LHCN-M2 (cell line): ENCODE measurements around the gene DAZAP1. TPM values are rescaled to one million over a fixed set of nuclear protein-coding genes. Genes with fewer than 3 reads are reported as not detected.

Experiments
- DNase-seq: peaks from one replicate; pipeline ENCODE4 v3.0.0-alpha.2; 2012; ENCODE audit warnings: low read depth
- polyA plus RNA-seq: library from polyadenylated mRNA; unstranded; fragments of >200 nt; gene quantifications from one replicate; pipeline ENCODE4 v1.2.1, GENCODE V29; 2012; ENCODE audit warnings: missing spikeins
- total RNA-seq: library from RNA; depleted of rRNA; stranded (reverse); fragments of >200 nt; gene quantifications from 2 replicates; pipeline ENCODE4 v1.2.3, GENCODE V29; 2014; rRNA removed

DAZAP1 gene
- total RNA-seq, result 74.4 and 82.1 TPM in 2 replicates
- 70.8 TPM for polyA plus RNA-seq

DNA sequence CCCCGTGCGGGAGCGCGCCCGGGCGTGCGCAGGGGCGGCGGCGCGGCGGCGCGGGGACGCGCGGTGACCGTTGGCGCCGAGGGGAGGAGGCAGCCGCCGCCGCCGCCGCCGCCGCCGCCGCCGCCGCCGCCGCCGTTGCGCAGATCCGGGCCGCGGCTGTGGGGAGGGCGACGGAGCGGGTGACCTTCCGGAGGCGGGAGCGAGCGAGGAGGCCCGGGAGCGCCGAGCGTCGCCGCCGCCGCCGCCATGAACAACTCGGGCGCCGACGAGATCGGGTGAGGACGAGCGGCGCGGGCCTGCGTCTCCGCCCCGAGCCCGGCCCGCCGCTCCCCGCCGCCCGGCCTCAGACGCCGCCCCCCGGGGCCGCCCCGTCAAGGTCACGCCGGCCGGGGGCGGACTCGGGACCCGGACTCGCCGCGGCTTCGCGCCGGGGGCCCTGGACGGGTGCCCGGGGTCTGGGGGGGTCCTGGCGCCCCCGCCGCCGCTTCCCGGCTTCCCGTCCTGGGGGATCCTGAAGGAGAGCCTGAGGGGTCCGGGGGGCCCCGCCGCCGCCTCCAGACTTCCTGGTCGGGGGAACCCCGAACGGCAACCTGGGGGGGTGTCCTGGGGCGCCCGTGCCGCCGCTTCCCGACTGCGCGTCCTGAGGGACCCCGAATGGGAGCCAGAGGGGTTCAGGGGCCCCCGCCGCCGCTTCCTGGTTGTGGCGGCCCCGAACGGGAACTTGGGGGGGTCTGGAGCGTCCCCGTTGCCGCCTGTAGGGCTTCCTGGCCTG lies at the start of gene DAZAP1:
Gene DAZAP1 (plus strand): TSS at position 59 of the 772 bp plus-strand sequence. CDS start 188 bp downstream, at position 247.
- DNase-seq, result no peak

DNA sequence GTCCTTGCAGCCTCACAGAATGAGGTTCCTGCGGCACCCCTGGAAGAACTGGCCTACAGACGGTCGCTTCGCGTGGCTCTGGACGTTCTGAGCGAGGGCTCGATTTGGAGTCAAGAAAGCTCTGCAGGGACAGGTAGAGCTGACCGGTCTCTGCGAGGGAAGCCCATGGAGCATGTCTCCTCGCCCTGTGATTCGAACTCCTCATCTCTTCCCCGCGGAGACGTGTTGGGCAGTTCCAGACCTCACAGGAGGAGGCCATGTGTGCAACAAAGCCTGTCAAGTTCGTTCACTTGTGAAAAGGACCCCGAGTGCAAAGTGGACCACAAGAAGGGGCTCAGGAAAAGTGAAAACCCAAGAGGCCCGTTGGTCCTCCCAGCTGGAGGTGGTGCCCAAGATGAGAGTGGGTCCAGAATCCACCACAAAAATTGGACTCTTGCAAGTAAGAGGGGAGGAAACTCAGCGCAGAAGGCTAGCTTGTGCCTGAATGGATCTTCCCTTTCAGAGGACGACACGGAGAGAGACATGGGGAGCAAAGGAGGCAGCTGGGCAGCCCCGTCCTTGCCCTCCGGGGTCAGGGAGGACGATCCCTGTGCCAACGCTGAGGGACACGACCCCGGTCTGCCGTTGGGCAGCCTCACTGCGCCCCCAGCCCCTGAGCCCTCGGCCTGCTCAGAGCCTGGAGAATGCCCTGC lies 47.1 kb upstream of the DAZAP1 start:
- no peak for DNase-seq

DNA sequence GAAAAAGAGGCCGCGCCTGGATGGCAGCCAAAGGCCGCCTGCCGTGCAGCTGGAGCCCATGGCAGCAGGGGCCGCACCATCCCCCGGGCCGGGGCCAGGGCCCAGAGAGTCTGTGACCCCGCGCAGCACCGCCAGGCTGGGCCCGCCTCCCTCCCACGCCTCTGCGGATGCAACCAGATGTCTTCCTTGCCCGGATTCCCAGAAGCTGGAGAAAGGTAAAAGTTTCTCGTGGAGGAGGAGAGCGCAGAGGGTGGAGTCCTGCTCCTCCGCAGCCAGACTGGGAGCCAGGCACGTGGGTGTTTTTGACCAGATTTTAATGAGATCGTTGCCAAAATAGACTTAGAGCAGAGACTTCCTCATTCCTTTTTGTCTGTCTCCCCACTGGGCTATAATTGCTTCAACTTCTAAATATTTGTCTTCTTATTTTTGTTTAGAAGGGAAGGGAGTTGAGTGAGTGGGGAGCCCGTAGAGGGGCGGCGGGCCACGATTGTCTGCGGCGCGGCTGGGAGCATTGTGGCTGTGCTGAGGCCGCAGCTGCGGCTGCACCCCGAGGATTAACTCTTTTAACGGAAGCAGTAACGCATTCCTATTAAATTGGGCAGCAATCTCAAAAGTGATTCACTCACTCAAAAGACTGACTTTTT lies 46.4 kb upstream of the DAZAP1 start:
- DNase-seq, result peak; percentile 62

DNA sequence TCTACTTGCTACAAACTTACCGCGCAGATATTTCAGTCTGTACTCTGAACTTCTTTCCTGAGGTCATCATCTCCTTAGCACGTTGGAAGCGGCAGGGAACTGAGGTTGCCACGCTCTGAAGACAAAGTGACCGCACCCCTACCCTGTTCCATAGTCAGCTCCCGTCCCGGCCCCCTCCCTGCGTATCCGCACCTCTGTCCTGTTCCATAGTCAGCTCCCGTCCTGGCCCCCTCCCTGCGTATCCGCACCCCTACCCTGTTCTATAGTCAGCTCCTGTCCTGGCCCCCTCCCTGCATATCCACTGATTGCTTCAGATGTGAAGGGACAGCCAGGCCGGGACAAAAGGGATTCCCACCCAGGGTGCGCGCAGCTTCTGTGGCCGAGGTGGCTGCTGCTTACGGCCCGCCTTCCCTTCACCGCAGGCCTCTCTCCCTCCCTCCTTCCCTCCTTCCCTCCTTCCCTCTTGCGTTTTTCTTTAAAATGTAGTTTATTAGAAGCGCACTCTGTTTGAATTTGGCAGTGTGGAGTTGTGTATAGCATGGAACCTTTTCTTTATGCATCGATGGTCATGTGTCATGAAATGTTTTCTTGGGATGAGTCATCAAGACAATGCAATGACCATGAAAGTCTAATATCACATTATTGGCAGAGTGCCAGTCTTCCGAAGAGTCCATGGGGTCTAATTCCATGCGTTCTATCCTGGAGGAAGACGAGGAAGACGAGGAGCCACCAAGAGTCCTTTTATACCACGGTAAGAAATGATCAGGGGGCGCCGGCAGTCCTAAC lies 45.6 kb upstream of the DAZAP1 start:
- peak; percentile 70 for DNase-seq

DNA sequence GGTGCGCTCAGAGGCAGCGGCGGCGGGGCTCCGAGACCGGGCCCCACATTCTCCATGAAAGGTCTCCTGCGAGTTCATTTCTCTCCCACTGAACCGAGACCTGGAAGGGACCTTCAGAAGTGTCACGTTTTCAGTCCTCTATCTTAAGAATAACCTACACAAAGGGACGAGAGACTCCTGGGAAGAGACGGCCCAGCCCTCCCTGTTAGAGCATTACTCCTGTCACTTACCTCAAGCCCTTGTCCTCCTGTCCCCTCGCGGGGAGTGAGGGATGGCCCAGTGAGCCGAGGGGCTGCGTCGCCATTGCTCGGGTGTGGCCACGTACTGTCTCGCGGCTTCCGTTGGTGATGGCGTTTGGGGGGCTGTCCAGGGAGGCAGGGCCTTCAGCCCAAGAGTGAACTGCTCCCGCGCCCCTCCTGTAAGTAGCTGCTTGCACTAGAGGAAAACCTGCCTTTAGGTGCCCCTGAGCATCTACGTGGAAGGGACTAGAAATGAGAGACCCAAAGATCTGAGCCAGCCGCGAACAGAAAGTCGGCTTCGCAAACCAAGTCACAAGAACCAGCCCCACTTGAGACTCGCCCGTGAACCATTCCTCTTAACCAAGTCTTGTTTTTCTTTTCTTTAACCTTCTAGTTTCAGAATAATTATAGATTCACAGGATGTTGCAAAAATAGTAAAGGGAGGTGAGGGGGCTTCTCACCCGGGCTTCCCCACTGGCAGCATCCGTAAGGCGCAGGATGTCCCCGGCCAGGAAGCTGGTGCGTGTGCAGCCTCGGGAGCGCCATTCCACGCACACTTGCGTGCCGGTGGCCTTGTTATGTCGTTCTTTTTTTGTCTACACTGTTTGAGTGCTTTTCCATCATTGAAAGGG lies 44.8 kb upstream of the DAZAP1 start:
- no peak for DNase-seq

DNA sequence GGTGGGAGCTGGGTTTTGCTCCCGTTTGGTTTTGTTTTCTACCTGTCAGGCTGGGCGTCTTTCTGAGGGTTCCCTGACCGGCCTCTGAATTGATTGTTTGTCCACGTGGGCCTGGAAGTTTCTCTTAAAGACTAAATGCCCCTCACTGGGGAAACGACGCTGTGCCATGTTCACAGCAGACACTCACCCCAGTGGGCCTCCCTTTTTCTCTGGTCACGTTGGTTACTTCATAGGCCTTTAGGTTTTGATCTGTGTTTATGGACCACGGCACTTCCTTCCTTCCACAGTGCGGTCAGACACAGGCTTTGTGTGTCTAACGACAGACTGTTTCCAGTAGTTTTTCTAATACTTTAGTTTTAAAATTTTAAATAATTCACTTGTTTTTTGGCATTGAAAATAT lies 43.8 kb upstream of the DAZAP1 start:
- no peak for DNase-seq

DNA sequence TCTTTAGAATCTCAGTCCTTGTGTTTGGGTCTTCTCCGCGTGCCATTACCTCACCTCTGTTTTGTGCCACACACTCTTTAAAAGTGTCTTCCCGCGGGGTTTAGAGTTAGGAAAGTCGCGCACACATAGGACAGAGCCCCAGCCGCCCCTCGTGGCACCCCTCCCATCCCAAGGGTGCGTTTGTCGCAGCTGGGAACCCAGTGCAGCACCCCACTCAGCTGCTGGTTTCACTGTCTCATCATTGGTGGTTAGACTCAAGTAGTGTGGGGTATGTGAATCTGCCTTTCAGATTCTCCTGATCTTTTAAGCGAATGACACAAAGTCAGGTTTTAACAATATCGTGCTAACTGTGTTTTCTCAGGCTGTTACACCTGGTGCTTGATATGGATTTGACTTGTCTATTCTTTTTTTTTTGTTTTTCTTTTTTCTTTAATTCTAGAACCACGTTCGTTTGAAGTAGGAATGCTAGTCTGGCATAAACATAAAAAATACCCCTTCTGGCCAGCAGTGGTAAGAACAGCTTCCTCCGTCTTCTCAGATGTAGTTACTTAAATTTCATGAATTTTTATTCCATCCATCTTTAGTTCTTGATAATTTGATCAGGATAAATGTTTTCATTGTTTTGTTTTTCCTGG lies 43.2 kb upstream of the DAZAP1 start:
- DNase-seq, result no peak

DNA sequence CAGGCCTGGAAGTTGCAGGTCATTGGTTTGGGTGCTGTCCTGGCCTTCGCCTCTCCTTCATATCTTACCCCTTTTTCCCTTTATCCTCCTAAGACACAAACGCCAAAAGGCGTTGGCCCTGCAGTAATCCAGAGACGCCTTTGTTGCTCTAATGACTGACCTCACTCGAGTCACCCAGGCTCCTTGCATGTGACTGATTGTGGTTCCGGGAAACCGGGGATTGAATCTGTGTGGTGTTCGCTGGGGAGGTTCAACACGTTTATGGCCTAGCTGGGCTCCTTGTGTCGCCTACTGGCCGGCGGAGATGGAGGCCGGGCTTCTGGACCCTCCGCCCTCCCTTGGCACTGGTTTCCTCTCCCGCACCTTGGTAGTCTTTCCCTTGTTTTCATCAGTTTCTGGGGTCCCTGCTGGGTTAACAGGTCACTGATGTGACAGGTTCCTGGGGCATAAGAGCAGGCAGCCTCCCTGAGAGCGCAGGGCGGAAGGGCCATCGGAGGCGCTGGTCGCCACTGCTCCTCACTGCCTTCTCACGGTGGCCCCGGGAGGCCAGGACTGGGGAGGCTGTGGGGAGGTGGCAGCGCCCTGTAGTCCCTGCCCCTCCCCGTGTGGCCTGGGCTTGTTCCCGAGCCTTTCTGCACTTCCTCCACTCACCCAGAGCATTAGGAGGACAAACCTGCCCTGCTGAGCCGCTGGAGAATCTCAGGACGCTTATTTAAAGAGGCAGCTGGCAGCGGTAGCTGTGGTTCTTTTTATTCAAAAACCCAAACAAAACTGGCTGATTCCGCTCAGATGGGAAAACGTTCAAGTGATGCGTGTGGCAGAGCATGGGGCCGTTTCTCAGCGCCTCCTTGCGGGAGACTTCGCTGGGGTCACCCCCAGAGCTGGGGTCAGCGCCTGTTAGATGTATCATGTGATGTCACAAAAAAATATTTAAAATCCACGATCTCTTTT lies 41.8 kb upstream of the DAZAP1 start:
- DNase-seq, result no peak

DNA sequence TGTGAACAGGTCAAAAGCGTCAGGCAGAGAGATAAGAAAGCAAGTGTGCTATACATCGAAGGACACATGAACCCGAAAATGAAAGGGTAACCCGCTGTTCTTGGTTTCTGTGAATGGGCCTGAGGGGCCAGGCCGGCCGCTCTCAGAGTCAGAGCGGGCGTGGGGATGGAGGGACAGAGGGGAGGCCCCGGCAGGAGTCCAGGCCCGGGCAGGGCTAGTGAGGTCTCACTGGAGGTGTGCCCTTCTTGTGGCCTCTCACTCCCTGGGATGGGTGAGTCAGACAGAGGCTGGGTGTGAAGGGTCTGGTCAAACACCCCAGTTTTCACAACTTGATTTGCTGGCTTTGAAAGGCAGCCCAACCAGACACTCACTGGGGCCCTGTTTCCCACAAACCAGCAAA lies 41.1 kb upstream of the DAZAP1 start:
- no peak for DNase-seq

DNA sequence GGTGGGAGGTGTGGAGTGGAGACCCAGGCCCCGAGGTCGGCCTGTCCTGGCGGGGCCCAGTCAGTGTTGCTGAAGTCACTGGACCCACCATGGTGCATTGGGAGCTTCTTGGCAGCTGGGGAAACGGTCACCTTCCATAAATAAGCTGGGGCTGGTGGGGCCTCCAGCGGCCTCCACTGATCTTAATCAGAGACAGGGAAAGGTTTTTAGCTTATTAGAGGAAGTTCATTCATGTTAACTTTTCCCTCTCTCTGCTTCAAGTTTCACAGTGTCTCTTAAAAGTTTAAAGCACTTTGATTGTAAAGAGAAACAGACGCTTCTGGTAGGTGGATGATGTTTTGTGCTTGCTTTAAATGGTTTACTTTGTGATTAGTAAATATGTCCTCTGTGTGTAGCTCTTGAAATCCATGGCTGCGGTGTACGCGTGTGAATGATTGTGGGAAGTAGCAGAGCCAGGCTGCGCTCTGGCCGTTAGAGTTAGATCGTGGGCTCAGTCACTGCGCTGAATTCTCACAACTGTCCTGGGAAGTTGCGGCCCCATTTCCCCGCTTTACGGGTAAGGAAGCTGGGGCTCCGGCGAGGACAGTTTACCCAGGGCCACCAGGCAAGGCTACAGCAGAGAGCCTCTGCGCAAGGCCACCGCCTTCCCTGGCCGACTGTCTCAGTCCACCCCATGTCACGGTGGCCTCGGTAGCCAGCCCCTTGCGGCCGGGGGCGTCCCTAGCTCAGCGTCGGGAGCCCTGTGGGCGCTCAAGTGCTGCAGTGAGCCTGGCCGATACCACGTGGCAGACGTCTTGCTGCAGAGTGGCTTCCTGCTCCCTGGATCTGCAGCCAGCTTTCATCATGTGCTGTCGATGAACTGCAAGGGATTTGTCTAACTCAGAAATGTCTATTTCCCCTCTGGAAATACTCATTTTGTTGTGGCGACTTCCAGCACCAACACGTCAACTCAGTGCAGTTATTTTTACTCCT lies 40.2 kb upstream of the DAZAP1 start:
- no peak for DNase-seq

DNA sequence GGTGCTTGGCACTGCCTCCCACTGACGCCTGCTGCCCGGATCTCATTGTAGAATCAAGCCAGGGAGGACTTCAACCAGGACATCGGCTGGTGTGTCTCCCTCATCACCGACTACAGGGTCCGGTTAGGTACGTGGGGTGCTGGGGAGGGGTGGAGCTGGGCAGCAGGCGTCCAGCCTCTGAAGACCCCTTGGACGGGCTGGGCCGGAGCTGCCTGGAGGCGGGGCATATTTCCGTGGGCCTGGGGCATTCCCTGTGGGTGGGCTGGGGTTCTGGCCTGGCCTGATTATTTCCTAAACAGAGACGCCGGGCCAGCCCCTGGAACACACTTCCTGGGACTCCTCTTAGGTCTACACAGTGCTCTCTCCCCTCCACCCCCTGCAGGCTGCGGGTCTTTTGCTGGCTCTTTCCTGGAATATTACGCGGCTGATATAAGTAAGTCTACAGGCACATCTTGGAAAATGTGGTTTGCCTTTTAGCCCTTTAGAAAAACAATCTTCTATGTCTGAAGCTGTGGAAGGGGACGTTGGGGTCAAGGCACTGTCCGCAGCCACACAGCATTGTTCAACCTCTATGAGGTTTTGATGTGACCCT lies 38.1 kb upstream of the DAZAP1 start:
- no peak for DNase-seq

DNA sequence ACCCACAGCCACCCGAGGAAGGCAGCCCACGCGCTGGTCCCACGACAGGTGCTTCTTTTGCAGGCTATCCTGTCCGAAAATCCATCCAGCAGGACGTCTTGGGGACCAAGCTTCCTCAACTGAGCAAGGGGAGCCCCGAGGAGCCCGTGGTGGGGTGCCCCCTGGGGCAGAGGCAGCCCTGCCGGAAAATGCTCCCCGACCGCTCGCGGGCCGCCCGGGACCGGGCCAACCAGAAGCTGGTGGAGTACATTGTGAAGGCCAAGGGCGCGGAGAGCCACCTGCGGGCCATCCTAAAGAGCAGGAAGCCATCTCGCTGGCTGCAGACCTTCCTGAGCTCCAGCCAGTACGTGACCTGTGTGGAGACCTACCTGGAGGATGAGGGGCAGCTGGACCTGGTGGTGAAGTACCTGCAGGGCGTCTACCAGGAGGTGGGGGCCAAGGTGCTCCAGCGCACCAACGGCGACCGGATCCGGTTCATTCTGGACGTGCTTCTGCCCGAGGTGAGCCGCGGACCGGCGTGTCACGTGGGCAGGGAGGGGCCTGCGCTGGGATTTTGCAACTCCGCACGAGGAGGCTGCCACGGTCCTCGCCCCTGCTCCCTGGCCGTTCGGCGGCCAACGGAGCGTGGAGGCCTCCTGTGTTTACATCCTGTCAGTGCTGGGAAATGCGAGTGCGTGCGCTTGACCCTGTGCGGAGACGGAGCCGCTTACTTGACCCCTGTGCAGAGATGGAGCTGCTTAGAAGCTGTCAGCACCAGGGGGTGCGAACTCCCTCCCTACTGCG lies 36.6 kb upstream of the DAZAP1 start:
- no peak for DNase-seq

DNA sequence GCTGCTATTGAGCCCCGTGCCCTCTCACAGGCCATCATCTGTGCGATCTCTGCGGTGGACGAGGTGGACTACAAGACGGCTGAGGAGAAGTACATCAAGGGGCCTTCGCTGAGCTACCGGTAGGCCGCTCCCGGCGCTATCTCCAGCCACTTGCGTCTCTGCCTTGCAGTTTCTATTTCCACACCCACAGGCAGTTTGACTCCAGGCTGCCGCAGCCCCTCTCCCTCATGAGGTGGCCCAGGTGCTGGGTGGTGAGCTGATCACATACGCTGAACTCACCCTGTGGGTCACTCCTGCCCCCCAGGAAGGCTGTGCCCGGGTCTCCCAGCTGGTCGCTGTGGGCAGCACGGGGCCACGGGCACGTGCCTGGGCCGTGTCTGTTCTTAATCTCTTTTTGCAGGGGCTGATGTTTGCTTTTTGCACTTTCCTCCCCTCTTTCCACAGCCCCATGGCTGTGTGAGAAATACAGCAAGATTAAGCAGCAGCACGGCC lies 34.3 kb upstream of the DAZAP1 start:
- no peak for DNase-seq

DNA sequence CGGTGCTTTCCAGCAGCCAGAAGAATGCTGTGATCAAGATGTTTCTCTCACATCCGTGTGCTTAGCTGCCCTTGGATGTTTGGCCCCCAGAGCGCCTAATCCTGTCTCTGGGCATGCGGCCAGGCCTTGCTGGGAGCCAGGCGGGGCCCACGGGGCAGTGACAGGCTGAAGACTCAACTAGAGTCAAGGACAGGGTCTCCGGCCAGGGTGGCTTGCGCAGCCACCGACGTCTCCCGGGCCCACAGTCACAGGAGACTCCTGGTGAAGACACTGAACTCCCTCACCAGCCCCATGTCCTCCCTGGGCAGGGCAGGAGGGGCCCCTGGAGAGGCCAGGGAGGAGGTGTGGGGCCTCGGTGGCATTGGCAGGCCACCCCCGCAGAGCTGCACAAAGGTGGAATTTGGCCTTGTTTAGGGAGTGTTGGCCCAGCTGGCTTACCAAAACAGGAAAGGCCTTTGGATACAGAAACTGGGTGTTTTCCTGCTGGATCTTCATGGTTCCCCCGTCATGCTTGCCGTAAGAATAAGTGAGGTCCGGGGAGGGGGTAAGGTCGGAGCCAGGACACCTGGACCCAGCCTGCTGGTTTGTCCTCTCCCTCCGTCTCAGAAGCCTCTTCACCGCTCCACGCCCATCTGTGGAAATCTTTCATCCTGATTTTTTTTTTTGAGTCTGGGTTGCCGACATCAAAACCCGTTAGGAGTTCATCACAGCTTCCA lies 33.7 kb upstream of the DAZAP1 start:
- DNase-seq, result no peak

DNA sequence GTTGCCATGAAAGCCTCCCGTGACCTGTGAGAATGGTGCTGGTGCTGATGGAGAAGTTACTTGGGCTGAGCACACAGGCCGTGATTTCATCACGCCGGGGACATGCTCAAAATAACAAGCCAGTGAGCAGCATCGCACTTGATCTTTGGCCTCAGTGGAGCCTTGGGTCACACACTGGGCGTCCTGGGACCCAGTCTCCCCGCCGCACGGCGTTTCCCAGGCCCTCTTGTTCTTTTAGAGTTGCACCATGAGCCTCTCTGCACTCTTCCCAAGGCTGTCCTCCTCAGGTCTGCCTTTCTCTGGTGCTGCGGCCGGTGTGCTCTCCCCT lies 33.2 kb upstream of the DAZAP1 start:
- no peak for DNase-seq

DNA sequence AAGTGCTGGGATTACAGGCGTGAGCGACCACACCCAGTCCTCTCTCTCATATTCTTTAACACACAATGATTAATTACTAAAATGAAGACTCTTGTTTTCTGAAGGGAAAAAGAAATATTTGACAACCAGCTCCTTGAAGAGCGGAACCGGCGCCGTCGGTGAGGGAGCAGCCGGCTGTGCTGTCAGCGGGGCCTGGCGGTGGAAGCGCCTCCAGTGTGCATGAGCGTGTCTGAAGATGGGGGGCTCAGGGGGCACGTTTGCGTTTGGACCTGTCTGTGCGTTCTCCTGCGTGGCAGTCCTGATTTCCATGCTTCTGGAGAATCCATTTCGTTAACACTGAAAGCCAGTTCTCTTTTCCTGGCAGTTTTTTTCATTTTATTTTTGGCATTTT lies 31.0 kb upstream of the DAZAP1 start:
- DNase-seq, result no peak
